ENCODE data around the gene LRIT3.
"Not testable (repeated sequence)": the region's sequence is repeated elsewhere in the genome, so short reads cannot be mapped to it uniquely, and the experiment has no call there.

The LRIT3 gene

DNA sequence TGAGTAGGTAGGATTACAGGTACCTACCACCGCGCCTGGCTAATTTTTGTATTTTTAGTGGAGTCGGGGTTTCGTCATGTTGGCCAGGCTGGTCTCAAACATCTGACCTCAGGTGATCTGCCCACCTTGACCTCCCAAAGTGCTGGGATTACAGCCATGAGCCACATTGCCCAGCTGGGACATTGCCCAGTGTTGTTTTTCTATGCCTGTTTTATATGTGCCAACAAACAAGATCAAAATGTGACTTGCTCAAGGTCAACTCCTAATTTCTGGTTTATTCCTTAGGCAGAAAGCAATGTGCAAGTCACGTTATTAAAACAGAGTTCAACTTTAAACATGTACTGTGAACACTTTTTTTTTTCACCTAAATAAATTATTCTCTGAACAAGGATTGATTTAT lies 2.7 kb downstream of the LRIT3 start:
- no peak for DNase-seq

DNA sequence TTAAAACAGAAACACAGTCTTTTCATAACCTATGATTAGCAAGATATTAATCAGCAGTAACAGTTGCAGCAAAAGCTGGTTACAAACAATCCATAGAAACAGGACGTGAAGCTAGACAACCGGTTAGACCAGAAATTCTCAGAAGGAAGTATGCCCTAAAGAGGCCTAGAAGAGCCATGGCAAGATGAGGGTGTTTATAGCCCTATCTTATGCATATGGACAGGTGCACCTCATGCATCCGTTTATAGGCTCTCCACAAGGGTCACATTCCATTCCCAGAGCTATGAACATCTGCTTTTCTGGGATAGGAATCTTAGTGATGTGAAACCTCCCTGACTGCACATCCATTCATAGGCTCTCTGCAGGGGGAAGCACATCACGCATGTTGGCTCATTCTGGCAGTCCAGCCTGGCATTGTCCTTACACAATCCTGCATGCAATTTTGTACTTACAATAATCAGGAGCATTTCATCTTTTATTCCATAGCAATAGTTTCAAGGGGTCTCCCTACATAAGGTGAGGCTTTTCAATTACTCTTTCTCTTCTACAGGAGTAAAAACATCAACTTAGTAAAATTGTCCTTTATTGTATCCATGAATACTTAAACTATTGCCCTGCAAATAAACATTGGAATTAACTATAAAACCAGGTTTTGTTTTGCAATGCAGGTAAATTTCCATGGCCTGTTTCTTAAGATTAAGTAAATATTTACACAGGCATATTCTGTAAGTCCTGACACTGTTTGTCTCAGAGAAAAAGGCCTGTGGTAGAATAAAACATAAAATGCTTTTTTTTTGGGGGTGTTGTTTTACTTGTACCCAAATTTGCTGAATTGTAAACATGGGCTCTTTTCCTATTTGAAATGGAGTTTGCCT lies 11.8 kb downstream of the LRIT3 start:
- DNase-seq: not testable (repeated sequence)

DNA sequence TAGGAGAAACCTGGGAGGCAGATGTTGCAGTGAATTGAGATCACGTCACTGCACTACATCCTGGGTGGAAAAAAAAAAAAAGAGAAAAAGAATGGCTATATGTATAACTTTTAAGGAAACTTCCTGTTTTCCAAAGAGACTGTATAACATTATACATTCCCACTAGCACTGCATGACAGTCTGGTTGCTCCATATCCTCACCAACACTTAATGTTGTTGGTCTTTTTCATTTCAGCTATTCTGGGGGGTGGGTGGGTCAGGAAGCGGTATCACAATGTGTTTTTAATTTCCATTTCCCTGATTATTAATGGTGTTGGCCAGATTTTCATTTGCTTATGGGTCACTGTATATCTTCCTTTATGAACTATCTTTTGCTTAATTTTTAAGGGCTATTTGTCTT lies 13.4 kb downstream of the LRIT3 start:
- DNase-seq: no peak

DNA sequence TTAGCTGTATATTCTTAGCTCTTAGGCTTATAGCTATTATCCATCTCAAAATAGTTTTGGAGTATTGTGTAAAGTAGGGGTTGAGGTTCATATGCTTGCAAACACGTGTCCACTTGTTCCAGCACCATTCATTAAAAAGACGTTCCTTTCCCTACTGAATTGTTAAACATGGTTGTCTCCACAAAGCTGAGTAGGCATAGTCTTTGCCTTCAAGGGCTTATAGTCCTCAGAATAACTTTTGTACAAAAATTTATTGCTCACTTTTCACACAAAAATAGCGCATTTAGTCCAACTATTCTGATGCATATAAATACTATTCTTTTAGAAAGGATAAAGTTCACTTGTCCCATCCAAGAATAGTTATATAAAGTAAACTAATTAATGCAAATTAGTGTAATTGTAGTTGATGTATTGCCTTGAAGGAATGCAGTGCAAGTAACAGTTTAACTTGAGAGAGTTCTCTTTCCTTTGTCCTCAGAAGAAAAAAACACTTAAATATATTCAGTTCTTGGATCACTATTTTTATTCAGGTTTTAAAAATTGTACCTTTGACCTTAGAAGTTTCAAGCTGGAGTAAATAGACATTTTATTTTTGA lies 14.1 kb downstream of the LRIT3 start:
- DNase-seq: no peak

DNA sequence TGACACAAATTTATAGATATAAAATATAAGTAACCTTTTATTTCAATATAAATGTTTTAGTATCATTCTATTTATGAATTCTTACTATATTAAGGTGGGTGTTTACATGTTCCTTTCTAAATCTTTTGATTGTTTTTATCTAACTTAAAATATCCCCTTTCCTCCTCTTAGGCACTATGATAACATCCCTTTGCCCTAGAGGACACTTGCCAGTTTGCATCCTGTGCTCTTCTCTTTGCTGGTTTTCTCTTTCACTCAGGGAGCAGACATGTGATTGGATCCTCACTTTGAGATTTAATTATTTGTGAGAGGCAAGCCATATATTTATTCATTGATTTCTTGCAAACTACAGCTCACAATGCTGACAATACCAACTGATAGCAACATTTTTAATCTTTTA lies 16.2 kb downstream of the LRIT3 start:
- DNase-seq: no peak

DNA sequence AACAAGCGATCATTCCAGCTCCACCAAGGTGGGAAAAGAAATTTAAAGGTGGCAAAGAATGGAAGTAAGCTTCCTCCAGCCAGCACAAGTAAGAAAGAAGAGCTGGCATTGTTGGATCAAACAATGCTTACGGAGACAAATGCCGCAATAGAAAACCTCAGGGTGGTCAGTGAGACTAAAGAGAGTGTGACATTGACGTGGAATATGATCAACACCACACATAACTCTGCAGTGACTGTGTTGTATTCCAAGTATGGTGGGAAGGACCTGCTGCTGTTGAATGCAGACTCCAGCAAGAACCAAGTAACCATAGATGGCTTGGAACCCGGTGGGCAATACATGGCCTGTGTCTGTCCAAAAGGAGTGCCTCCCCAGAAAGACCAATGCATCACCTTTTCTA lies 22.2 kb downstream of the LRIT3 start:
- DNase-seq: no peak

DNA sequence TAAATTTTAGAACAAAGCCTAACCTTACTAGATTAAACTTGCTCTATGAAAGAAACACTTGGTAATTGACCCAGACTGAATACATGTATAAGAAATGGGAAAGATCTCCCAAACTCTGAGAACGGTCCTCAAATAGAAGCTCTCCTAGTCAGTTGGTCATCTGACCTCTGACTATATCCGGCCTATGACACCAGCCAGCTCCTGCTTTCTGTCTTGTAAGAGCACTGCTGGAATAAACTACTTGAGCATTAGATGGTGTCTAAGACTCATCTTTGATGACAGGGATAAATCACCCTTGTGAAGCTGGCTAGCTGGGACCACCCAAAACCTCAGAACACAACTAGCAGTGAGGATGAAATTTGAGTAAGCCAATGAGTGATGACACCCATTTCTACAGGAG lies 24.2 kb downstream of the LRIT3 start:
- no peak for DNase-seq

DNA sequence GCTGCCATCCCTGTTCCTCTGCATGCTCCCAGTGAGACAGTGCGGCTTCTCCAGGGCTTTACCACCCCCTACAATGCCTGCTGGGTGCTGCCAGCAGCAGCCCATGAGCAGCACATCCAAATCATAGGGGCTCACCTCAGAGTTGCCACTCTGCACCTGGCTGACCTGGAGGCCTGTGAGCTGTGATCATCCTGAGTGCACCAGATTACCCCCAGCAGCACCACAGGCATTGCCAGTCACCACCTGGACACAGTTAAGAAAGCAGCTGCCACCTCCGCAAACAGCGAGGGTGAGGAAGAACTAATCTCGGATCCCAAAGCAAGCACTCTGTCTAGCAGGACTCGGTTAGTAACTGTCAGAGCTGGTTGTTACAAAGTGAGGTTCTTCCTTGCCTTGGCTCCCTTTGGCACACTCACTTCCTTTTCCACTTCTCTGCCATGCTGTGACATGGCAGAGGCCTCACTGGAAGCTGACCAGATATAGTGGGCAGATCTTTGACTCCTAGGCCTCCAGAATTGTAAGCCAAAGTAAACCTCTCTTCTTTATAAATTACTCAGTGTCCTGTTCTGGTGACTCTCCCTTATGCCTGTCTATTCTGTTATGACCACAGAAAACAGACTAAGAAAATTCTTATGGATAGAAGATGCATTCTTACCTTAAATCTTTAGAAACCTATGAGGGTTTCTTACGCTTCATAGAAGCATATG lies 25.2 kb downstream of the LRIT3 start:
- no peak for DNase-seq

DNA sequence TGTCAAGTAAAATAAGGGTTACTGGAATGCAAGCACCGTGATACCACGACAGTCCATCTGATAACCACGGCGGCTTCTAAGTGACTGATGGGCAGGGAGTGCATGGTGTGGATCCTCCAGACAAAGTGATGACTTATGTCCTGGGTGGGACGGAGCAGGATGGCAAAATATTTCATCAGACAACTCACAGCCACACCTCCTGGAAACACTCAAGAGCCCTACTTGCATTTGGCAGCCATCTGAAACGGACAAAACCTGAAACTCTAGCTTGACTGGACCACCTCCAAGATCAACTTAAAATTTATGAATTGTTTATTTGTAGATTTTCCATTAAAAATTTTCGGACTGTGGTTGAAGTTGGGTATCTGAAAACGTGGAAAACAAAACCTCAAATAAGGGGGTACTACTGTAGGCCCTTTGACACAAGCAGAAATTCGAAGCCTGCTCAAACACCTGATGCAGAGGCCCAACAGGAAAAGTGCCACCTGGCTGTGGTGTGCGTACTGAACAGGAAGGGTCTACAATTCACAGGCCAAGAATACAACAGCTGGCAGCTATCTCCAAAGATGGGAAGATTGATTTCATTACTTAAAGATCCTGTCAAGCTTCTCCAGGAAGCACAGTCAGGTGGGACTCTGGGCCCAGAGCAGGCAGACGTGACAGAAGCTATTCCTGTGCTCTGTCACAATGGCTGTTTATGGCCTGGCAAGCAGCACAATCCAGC lies 26.0 kb downstream of the LRIT3 start:
- no peak for DNase-seq

DNA sequence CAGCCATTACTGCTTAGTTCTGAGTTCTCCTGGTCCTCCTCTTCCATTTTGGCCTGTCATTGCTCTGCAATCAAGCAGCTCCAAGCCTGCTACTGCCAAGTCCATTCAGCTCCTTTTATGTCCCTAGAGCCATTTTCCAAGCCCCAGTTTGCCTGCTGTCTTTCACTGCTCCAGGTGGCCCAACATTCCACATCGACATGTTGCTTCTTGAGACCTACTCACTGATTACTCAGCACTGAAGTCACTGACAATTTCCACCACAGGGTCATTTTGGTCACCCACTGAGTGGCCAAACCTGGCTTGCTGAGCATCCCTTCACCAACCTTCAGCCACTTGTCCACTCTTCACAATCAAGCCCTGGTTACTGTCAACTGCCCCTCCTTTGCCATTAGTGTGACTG lies 27.2 kb downstream of the LRIT3 start:
- no peak for DNase-seq

DNA sequence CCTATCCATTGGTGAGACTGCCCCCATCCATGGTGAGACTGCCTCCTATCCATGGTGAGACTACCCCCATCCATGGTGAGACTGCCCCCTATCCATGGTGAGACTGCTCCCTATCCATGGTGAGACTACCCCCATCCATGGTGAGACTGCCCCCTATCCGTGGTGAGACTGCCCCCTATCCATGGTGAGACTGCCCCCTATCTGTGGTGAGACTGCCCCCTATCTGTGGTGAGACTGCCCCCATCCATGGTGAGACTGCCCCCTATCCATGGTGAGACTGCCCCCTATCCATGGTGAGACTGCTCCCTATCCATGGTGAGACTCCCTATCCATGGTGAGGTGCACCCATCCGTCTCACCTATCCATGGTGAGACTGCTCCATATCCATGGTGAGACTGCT lies 27.6 kb downstream of the LRIT3 start:
- DNase-seq: not testable (repeated sequence)

DNA sequence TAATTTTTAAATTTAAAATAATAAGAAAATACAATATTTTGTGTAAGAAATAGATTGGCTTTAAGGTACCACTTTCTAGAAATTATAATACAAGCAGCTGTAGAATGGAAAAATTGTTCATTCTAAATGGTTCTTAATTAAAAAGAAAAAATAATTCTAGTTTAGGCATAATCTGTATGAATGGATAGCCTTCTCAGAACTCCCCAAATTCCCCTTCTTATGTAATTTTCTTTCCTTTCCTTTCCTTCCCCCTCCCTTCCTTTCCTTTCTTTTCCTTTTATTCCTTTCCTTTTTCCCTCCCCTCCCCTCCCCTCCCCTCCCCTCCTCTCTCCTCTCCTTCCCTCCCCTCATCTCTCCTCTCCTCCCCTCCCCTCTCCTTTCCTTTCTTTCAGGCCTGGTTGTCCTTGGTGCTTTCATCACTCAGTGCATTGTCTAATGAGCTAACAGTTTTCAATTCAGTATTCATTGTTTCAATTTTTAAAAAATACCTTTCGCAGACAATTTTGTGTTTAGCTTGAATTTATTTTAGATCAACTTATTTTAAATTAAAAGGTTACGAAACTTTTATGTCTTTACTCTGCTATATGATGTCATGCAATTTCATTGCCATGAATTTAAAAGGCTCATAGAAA lies 28.8 kb downstream of the LRIT3 start:
- no peak for DNase-seq

DNA sequence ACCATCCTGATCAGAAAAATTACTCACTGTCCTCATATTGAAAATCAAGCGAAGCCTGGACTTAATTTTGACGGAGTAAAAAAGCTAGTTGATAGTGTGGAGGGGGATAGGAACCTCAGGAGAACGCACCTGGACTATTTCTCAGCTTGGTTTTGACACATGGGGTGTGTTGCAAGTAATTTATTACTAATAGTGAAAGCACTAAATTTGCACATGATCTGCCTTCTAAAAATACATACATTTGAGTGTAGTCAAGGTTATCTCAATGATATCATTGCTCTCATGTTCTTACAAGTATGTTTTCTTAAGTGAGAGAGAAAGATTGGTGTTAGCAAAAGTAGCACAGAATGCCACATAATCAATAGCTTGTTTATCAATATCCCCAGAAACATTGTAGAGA lies 29.5 kb downstream of the LRIT3 start:
- DNase-seq: no peak

DNA sequence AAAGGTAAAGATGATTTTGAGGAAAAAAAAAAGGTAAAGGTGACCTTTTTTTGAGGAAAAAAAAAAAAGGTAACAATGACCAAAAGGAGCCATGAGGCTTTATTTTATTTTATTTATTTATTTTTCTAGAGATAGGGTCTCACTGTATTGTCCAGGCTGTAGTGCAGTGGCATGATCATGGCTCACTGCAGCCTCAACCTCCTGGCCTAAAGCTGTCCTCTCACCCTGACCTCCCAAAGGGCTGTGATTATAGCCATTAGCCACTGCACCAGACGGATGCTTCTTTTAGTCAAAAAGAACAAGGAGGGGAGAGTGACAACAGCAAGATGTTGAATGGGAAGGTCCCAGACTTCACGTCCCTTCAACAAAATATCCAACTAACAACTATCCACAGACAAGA lies 30.4 kb downstream of the LRIT3 start:
- no peak for DNase-seq

DNA sequence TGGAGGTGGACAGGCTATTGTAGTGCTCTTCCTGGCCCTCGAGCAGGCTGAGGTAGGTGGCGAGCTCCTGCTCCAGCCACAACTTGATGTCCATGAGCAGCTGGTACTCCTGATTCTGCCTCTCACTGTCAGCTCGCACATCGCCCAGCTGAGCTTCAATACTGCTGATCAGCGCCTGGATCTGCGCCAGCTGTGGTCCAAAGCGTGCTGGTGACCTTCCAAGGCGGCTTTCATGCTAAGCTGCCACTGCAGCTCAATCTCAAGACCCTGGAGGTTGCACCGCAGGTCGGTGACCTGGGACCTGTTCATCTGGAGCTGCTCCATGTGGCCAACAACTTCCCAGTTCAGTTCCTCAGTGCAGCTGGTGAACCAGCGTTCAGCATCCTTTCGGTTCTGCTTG lies 31.2 kb downstream of the LRIT3 start:
- DNase-seq: no peak

DNA sequence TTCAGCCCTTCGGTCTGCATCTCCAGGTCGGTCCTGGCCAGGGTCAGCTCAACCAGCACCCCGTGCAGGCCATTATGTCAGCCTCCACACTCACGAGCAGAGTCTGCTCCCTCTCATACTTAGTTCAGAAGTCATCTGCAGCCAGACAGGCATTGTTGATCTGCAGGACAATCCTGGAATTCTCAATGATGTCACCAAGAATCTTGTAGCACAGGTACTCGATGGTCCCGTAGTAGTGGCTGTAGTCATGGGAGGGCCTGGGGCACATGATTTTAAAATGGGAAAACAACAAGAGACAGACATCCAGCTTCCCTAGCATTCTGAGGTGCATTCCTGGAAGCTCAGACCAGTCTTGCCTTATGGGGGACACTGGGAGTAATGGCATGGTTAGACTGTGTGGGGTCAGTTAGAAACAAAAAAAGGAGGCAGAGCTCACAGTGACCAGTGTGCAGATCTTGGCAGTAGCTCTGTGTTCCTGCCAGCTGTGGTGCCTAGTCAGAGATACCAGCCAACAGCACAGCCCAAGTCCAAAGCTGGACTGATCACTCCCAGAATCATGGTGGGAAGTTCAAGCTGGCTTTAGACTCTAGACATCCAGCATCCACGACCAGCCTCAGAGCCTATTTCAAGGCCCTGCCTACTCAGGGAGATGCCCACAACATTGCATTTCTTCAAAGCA lies 31.9 kb downstream of the LRIT3 start:
- no peak for DNase-seq

DNA sequence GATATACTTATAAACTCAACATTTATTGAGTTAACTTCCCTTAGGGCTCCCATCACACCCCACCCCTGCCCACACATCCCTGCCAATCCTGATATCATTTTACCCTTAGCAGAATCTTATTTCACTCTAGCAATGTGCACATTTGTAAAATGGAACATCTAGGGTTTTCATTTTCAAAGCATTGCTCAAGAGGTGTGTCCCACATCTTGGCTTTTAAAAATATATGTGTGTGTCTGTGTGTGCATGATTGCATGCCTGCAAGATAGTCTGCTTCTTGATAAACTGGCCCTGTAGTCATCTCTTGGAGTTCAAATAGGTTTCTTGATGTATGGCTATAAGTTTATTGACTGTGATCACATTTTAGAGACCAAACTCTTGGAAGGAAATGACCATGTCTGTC lies 38.4 kb downstream of the LRIT3 start:
- DNase-seq: no peak

DNA sequence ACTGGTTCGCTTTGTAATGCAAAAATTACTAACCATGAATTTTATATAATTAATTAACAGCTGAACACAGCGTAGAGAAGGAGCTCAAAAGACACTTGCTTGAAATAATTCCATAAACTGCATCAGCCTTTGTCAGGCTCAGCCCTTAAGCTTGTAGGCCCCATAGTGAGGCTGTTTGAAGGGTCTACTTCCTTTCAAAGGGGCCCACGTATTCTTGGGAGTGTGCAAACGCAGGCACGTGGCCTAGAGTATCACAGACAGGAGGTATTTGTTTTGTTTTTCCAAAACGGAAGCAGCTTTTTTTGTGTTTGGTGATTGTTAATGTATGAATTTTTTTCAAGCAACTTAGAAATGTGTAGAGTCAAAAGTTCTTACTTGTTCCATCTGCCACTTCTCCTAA lies 39.2 kb downstream of the LRIT3 start:
- no peak for DNase-seq

DNA sequence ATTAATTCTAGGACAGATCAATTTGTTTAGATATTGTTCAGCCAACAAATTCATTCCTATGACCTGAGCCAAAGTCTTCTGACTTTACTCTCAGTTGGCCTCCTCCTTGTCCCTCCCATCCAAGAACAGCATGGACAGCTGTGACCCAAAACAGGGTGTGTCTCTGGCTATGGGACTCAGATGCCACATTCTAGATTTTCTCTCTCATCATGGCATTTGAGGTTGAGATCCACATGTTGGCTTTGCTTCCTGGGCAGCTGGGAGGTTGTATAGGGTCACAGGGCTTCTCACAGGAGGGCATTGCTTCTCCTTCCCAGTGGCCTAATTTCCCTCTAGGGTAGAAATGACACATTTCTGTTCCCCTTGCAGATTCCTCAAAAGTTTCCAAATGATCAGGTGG lies 42.2 kb downstream of the LRIT3 start:
- DNase-seq: no peak

DNA sequence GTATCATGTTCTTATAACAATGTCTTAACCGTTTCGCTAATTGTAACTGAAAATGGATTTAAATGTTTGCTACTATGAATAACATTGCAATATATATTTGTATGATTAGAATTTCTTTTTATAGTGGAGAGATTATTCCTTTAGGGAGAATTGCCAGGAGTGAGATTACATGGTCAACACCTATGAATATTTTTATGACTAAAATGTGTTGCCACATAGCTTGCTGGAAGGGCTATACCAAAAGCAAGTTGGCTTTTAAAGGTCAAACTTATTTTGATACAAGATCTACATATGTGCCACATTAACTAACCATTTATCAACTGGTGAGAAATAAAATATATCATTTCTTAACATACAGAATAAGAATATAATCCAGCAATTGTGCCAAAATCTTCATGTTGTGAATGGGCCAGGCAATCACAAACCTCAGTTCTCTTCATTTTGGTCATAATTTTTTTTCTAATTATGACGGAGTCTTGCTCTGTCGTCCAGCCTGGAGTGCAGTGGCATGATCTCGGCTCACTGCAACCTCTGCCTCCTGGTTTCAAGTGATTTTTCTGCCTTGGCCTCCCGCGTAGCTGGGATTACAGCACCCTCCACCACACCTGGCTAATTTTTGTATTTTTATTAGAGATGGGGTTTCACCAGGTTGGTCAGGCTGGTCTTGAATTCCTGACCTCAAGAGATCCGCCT lies 54.8 kb downstream of the LRIT3 start:
- no peak for DNase-seq

DNA sequence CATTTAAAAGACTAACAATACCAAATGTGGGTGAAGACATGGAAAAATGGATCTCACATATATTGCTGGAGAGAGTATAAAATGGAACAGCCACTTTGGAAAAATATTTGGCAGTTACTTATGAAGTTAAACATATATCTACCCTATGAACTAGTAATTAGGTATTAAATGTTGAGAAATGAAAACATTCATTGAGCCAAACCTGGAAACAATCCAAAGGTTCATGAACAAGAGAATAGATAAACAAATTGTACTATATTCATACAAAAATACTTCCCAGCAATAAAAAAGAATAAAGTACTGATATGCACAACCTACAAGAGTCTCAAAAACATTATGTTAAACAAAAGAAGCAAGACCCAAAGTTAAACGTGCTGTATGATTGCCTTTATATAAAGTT lies 60.8 kb downstream of the LRIT3 start:
- no peak for DNase-seq

DNA sequence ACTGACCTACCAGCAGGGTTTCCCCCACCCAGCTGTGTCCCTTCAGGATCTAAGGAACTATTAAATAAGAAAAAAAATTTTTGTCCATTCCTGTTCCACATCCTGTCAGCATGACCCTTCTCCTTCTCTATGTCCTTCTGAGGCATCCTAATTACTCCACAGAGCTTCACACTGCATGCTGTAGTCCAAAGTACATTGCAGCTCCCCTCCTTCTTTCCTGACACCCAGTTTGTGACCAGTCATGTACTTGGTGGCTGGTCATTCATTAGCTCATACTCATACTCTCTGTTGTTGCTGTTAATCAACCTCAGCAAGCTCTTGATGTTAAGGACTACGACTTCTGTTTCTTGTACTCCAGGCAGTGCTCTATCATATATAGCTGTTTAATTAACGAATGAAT lies 62.3 kb downstream of the LRIT3 start:
- no peak for DNase-seq

All from stimulated activated CD8-positive, alpha-beta memory T cell treated with anti-CD3 and anti-CD28 coated beads, Interleukin-4, amount 100 ng/mL, for 48 hours (primary cell).